G401.6 (cell line): ENCODE results near the gene GADD45B.
"Not testable (repeated sequence)": the region's sequence is repeated elsewhere in the genome, so short reads cannot be mapped to it uniquely, and the experiment has no call there.

Experiments used
- FAIRE-seq: peaks from 2 replicates; lab custom pipeline; 2012; peaks lifted over from hg19 to GRCh38; lab: Jason Lieb, UNC

GADD45B gene

GRCh38 chr19:2469102-2469914, 6.6 kb upstream of the GADD45B start:
- FAIRE-seq, result peak; percentile 39

- not testable (repeated sequence) for FAIRE-seq
Measured at GRCh38 chr19:2469915-2470200, 6.1 kb upstream of the GADD45B start.

- FAIRE-seq, result peak; percentile 89
Measured at GRCh38 chr19:2474232-2475017, 1.5 kb upstream of the GADD45B start.

GRCh38 chr19:2475018-2475701, 767 bp upstream of the GADD45B start:
- no peak for FAIRE-seq

GRCh38 chr19:2476451-2477140, 669 bp downstream of the GADD45B start:
- no peak for FAIRE-seq

GRCh38 chr19:2477141-2477710, 1.3 kb downstream of the GADD45B start:
- no peak for FAIRE-seq

- FAIRE-seq, result no peak
Measured at GRCh38 chr19:2477732-2478191, 1.8 kb downstream of the GADD45B start.

GRCh38 chr19:2478278-2478755, 2.4 kb downstream of the GADD45B start:
- no peak for FAIRE-seq

- no peak for FAIRE-seq
Measured at GRCh38 chr19:2478756-2479555, 3.0 kb downstream of the GADD45B start.

- no peak for FAIRE-seq
Measured at GRCh38 chr19:2479556-2480194, 3.7 kb downstream of the GADD45B start.

- no peak for FAIRE-seq
Measured at GRCh38 chr19:2481466-2481865, 5.5 kb downstream of the GADD45B start.

GRCh38 chr19:2482354-2483038, 6.6 kb downstream of the GADD45B start:
- no peak for FAIRE-seq

- FAIRE-seq, result no peak
Measured at GRCh38 chr19:2483084-2483483, 7.2 kb downstream of the GADD45B start.

- no peak for FAIRE-seq
Measured at GRCh38 chr19:2483484-2484151, 7.7 kb downstream of the GADD45B start.

GRCh38 chr19:2484178-2484937, 8.4 kb downstream of the GADD45B start:
- FAIRE-seq, result no peak

- FAIRE-seq, result no peak
Measured at GRCh38 chr19:2485428-2485827, 9.5 kb downstream of the GADD45B start.

GRCh38 chr19:2487090-2487489, 11.2 kb downstream of the GADD45B start:
- FAIRE-seq, result no peak

- no peak for FAIRE-seq
Measured at GRCh38 chr19:2487842-2488241, 11.9 kb downstream of the GADD45B start.
